Peyer's patch (tissue), 4 donors: Measurements from ENCODE around the gene ANKRD53.

Experiments
- POLR2A ChIP-seq, 2 donors: fragments of 450-650 bp; IDR thresholded peaks; one replicate each; pipeline ENCODE4 v1.5.1; 2017; ENCODE audit warnings: antibody characterized with exemption in 2 of 2, mild to moderate bottlenecking in 2 of 2, moderate library complexity in 2 of 2
- TF ChIP-seq, protein P1 (sequence below), 6 experiments: fragments of 450-650 bp in 4 of 6; fragments of 200-600 bp in 2 of 6; sonication (generic) in 1 of 6; IDR thresholded peaks; one replicate each; pipeline ENCODE4 v1.5.1; 2017 to 2019; ENCODE audit warnings: antibody characterized with exemption in 6 of 6, mild to moderate bottlenecking in 3 of 6, moderate library complexity in 1 of 6

DNA sequence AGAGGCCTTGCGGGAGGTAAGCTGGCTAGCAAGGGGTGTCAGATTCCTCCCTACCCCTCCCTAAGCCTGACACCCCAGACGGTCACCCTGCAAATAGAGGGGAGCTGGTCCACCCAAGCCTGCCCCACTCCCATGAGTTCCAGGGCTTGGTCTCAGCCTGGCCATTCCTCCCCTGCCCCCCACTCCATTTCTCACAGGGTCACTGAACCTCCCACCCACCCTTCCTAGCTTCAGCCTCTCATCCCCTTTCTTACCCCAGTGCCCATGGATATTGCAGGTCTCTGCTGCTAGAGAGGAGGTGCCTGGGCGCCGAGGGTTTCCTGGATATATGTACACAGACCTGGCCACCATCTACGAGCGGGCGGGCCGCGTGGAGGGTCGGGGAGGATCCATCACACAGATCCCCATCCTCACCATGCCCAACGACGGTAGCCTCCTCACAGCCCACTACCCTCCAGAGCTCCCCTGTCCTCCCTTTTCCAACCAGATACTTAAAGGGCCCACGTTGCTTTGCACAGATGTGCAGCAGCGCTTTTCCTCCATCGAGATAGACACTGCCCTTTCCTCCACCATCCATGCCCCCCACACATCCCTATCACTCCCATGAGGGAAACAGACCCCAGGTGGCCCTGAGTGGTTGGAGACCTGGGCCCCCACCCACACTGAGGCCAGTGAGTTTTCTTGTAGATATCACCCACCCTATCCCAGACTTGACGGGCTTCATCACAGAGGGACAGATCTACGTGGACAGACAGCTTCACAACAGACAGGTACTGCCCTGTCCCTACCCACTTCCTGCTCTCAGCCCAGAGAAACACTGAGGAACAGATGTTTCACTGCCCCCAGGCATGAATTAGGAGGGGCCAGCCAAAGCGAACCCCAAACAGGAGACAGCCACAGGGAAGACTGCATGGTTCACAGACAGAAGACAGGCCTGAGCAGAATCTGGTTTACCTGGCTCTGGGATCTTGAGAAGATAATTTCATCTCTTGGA is 15.2 kb upstream of the ANKRD53 start:
- TF ChIP-seq, protein P1, sequence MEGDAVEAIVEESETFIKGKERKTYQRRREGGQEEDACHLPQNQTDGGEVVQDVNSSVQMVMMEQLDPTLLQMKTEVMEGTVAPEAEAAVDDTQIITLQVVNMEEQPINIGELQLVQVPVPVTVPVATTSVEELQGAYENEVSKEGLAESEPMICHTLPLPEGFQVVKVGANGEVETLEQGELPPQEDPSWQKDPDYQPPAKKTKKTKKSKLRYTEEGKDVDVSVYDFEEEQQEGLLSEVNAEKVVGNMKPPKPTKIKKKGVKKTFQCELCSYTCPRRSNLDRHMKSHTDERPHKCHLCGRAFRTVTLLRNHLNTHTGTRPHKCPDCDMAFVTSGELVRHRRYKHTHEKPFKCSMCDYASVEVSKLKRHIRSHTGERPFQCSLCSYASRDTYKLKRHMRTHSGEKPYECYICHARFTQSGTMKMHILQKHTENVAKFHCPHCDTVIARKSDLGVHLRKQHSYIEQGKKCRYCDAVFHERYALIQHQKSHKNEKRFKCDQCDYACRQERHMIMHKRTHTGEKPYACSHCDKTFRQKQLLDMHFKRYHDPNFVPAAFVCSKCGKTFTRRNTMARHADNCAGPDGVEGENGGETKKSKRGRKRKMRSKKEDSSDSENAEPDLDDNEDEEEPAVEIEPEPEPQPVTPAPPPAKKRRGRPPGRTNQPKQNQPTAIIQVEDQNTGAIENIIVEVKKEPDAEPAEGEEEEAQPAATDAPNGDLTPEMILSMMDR (IDR thresholded peaks at IDR 0.05), result no peak
- TF ChIP-seq POLR2A (IDR thresholded peaks at IDR 0.05), result no peak
